SIG-M5 (cell line): ENCODE data around the gene VCX2.
"Not testable (repeated sequence)": the region's sequence is repeated elsewhere in the genome, so short reads cannot be mapped to it uniquely, and the experiment has no call there.

Source experiments
- DNase-seq: peaks from one replicate; lab custom pipeline; 2025; lab: John Stamatoyannopoulos, UW

The VCX2 gene

GRCh38 chrX:8121391-8121790 lies 49.7 kb downstream of the VCX2 start:
- DNase-seq: not testable (repeated sequence)
